GM19463 (cell line): Measurements from ENCODE around the gene GGTLC2.
"Not testable (repeated sequence)": the region's sequence is repeated elsewhere in the genome, so short reads cannot be mapped to it uniquely, and the experiment has no call there.

Experiments
- ATAC-seq: cut with Tn5 transposase; IDR thresholded peaks from one replicate; pipeline ENCODE4 v1.9.1; 2021; ENCODE audit warnings: mild to moderate bottlenecking, moderate library complexity; ENCODE audit not compliant: unreplicated experiment

GGTLC2 gene

DNA sequence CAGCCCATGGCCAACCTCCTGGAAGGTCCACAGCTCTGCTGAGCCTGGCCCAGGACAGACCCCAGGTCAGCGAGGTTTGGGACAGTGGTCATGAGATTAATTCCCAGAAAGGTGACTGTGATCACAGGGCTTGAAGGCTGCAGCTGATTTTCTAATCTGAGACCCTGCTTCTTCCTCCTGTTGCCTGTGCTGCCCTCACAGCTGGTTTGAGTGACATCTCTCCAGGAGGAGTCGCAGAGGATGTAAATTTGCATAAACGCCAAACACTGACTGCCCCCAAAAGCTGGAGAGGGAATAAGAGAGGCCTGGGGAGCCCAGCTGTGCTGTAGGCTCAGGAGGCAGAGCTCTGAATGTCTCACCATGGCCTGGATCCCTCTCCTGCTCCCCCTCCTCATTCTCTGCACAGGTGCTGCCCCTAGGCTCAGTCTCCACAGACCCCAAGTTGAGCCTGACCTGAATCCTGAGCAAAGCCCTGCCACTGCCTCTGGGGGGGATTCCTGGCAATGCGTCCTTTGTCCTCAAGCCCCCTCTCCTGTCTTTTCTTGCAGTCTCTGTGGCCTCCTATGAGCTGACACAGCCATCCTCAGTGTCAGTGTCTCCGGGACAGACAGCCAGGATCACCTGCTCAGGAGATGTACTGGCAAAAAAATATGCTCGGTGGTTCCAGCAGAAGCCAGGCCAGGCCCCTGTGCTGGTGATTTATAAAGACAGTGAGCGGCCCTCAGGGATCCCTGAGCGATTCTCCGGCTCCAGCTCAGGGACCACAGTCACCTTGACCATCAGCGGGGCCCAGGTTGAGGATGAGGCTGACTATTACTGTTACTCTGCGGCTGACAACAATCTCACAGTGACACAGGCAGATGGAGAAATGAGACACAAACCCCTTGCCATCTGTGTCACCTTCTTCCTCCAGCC lies 23.8 kb downstream of the GGTLC2 start:
- no peak for ATAC-seq

- no peak for ATAC-seq
These were observed 24.7 kb downstream of the GGTLC2 start for GRCh38 chr22:22669093-22669492.

DNA sequence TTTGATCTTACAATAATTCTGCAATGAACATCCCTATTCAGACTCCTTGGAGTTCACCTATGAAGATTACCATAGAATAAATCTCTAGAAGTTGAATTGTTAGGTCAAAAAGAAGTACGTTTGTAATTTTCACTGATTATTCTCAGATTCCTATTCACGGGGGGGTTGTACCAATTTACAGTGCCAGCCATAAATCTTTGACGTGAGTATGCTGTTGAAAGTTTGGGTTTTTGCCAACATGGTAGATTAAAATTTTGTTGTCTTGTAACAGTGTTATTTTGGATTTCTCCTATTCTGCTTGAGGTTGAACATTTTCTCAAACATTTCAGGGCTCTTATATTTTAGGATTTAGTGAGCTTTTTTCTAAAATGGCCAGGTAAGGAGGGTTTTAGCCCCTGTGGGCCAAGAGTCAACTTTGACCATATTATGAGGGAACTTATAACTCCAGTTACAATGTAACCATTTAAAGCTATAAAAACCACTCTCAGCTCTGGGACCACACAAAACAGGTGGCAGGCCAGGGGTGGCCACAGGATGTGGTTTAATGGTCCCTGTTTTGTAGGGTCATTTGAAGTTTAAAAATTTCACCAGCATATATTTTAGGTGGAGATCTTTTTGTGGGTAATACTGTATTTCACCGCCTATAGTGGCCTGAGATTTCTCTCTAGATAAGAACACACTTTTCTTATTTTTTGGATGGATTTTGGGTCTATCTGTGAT lies 25.8 kb downstream of the GGTLC2 start:
- no peak for ATAC-seq

DNA sequence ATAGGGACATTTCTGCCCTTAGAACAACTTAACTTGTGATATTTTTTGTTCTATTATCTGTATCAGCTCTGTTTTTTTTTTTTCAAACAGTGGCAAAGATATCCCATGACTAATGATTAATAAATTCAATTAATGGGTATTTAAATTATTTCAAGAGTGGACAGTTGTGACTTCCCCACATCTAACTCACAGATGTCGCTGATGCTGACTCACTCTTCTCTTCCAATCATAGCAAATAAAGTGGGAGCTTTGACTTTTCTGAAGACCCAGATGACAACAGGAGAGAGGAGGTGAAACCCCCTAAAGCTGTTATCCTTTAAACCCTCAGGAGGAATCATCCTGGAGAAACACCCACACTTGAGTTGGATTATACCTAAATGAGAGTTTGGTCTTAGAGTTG lies 27.1 kb downstream of the GGTLC2 start:
- no peak for ATAC-seq

- ATAC-seq: no peak
These were observed 28.7 kb downstream of the GGTLC2 start for GRCh38 chr22:22673099-22673498.

GRCh38 chr22:22673628-22674027 lies 29.2 kb downstream of the GGTLC2 start:
- no peak for ATAC-seq

- no peak for ATAC-seq
These were observed 30.1 kb downstream of the GGTLC2 start for GRCh38 chr22:22674467-22674866.

- no peak for ATAC-seq
These were observed 34.6 kb downstream of the GGTLC2 start for GRCh38 chr22:22678970-22679369.

GRCh38 chr22:22680396-22680795 lies 36.0 kb downstream of the GGTLC2 start:
- ATAC-seq: no peak

GRCh38 chr22:22681221-22681739 lies 36.9 kb downstream of the GGTLC2 start:
- ATAC-seq: no peak

DNA sequence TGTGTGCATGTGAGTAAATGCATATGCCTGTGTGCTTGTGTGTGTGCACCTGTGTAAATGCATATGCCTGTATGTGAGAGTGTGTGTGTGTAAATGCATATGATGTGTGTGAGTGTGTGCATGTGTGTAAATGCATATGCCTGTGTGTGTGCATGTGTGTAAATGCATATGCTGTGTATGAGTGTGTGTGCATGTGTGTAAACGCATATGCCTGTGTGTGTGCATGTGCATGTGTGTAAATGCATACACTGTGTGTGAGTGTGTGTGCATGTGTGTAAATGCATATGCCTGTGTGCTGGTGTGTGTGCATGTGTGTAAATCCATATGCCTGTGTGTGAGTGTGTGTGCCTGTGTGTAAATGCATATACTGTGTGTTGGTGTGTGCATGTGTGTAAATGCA lies 37.8 kb downstream of the GGTLC2 start:
- no peak for ATAC-seq

GRCh38 chr22:22682807-22683667 lies 38.6 kb downstream of the GGTLC2 start:
- no peak for ATAC-seq

GRCh38 chr22:22683668-22684361 lies 39.4 kb downstream of the GGTLC2 start:
- no peak for ATAC-seq

- ATAC-seq: no peak
These were observed 40.5 kb downstream of the GGTLC2 start for GRCh38 chr22:22684580-22685561.

GRCh38 chr22:22685586-22685985 lies 41.2 kb downstream of the GGTLC2 start:
- ATAC-seq: no peak

DNA sequence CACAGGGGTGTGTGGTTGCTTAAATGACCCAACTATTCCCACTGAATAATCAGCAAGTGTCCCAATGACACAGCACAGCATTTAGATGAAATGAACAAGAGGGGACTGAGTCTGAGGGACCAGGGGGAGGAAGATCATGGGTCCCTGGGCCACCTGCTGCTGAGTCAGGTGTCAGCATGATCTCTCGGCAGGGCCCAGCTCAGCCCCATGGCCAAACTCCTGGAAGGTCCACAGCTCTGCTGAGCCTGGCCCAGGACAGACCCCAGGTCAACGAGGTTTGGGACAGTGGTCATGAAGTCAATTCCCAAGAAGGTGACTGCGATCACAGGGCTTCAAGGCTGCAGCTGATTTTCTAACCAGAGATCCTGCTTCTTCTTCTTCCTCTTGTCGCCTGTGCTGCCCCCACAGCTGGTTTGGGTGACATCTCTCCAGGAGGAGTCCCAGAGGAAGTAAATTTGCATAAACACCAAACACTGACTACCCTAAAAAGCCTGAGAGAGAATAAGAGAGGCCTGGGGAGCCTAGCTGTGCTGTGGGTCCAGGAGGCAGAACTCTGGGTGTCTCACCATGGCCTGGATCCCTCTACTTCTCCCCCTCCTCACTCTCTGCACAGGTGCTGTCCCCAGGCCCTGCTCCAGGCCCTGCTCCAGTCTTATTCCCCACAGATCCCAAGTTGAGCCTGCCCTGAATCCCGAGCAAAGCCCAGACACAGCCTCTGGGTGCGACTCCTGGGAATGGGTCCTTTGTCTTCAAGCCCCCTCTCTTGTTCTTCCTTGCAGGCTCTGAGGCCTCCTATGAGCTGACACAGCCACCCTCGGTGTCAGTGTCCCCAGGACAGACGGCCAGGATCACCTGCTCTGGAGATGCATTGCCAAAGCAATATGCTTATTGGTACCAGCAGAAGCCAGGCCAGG lies 42.0 kb downstream of the GGTLC2 start:
- ATAC-seq: not testable (repeated sequence)

DNA sequence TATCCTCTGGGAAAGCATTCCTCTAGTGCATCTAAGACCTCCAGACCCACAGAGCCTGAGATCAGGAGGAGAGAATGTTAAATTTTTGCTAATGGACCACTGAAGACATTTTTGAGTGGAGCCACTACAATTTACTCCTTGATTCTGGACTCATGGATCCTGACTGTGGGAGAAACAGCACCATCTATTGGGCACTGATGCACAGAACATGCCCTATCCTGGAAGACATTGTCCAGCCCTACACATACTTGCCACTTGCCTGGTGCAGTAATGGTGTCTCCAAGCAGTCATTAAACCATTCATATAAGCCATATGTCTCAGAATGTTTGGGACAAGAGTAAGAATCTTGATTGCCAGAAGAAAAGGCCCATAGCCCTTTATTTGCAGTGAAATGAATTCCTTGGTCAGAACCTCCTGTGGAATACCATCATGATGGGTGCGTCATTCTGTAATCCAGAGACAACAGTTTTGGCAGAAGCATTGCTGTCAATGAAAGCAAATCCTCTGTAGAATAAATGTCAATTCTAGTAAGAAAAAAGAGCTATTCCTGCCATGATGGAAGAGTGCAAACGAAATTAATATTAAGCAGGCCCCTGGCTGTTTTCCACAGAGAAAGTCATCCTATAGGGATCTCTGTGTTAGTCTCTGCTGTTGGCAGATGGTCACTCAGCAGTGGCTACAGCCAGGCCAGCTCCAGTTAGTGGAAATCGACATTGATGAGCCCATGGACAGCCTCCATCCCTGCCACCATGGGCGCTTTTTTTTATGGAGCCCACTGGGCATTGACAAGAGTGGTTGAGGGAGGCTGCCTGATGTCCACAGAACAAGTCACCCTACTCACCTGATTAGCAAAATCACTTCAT lies 43.5 kb downstream of the GGTLC2 start:
- ATAC-seq: no peak
